ELF-1 (cell line): Measurements from ENCODE around the gene BCAM.
A peak's percentile ranks its signal among the peaks of the same experiment; 100 is the strongest.
"Not testable (repeated sequence)": the region's sequence is repeated elsewhere in the genome, so short reads cannot be mapped to it uniquely, and the experiment has no call there.

ENCODE experiments used
- DNase-seq: peaks from one replicate; pipeline ENCODE4 v3.0.0-alpha.2; 2016; ENCODE audit warnings: low read depth, low spot score

Gene BCAM

GRCh38 chr19:44848036-44848811, 39.3 kb downstream of the BCAM start:
- DNase-seq = peak; percentile 82

GRCh38 chr19:44848812-44849447, 40.0 kb downstream of the BCAM start:
- DNase-seq = peak; percentile 62

DNA sequence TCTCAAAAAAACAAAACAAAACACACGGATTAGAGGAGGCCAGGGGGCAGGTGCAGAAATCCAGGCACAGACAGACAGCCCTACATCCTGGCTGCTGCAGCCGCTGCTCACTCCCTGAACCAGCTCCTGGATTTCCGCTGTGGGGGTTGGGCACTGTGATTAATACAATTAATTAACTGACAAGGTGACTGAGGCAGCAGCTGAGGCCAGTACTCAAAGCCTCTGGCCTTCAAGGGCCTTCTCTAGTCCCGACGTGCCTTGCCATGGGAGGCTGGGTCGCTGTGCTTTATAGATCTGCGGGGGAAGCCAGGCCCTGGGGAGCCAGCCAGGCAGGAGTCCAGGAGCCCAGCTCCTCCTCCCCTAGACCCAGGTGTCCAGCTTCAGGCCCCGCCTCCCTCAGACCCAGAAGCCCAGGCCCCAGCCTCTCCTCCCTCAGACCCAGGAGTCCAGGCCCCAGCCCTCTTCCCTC, 41.8 kb downstream of the BCAM start:
- DNase-seq = peak; percentile 32

DNA sequence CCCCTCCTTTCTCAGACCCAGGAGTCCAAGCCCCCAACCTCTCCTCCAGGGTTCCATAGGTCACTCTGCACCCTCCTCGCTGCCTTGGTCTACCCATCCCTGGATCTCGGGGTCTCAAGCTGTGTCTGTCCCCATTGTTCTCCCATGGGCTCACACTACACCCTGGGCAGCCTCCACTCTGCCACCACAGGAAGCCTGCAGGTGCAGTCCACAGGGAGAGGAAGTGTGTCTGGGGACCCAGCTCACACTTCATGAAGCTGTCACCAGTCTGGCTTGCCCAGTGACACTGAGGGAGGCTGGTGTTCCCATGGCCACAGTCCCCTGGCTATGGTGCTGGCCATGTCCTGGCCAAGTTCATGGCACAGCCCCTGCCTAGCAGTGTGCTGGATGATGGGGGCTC, 42.5 kb downstream of the BCAM start:
- no peak for DNase-seq

DNA sequence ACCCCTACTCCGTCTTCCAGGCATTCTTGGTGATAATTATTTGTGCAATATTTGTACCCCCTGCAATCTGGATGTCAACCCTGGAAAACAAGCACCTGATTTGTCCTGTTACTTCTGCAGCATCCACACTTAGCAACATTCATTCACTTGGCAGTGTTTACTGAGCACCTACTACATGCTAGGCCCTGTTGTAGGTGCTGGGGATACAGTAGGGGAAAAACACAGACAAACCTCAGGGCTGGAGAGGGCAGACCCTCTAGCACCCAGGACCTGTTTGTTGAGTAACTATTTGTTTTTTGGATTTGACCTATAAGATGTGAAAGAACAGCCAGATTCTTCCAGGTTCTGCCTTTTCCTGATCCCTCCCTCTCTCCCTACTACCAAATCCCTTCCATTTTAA, 46.7 kb downstream of the BCAM start:
- no peak for DNase-seq

DNA sequence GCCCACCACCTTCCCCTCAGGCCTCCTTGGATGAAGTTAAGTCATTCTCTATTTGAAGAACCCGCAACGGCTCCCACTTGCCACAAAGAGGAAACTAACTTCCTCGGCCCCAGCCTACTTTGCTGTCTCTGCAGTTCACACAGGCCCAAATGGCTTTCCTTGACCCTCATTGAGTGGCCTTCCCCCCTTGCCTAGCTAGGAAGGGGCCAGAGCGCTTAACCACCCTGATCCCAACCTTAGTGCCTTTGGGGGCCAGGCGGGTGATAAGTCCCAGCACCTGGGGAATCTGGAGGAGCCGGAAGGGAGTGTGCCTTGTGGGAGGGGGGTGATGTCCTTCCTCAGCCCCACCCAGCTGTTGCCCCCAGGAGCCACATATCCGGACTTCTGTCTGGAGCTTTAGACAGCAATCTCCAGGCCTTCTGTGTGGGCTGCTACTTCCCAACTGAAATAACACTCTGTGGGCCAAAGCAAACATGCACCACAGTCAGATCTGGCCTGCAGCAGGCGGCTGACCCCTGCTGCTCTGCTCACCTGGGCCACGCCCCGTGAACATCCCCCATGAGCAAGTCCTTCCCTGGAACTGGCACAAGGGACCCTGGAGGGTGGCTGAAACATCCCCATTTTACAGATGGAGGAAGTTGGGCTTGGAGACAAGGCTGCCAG, 47.6 kb downstream of the BCAM start:
- no peak for DNase-seq

GRCh38 chr19:44857837-44858236, 48.9 kb downstream of the BCAM start:
- DNase-seq = peak; percentile 31

DNA sequence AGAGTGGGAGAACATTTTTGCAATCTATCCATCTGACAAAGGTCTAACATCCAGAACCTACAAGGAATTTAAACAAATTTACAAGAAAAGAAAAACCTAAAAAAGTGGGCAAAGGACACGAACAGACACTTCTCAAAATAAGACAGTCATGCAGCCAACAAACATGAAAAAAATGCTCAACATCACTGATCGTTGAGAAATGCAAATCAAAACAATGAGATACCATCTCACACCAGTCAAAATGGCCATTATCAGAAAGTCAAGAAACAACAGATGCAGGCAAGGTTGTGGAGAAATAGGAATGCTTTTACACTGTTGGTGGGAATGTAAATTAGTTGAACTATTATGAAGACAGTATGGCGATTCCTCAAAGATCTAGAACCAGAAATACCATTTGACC, 52.7 kb downstream of the BCAM start:
- DNase-seq = not testable (repeated sequence)

DNA sequence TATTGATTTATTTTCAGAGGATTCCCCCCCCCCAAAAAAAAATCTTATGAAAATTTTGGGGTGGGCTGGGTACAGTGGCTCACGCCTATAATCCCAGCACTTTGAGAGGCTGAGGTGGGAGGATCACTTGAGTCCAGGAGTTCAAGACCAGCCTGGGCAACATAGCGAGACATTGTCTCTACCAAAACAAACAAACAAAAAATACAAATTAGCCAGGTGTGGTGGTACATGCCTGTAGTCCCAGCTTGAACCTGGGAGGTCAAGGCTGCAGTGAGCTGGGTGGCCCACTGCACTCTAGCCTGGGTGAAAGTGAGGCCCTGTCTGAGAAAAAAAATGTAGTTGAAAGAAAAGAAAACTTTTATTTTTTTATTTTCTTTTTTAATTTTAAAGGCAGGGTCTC, 55.1 kb downstream of the BCAM start:
- DNase-seq = no peak

GRCh38 chr19:44865196-44865767, 56.4 kb downstream of the BCAM start:
- no peak for DNase-seq

- no peak for DNase-seq
These were observed 57.8 kb downstream of the BCAM start for GRCh38 chr19:44866664-44867063.

DNA sequence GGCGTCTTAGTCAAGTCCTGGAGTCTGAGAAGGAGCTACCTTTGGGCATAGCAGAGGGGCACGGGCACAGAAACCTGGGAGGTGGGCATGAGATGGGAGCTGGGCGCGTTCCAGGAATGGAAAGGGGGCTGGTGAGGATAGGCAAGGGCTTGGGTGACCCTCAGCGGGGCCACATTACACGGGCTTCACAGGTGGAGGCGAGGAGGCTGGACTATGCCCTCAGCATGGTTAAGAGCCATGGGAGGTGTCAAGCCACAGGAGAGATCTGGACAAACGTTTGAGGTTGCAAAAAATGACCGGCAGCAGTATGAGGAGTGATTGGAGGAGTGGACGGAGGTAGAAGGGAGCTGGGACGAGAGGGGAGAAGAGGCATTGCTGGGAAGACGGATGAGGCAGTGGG, 58.7 kb downstream of the BCAM start:
- no peak for DNase-seq

GRCh38 chr19:44869733-44870470, 61.0 kb downstream of the BCAM start:
- no peak for DNase-seq
